Hematopoietic multipotent progenitor cell treated with erythropoietin and hydrocortisone succinate and interleukin-3 and kit ligand, for 17 days (in vitro differentiated cells): ENCODE results near the gene USB1.
A peak's percentile ranks its signal among the peaks of the same experiment; 100 is the strongest.
"Not testable (repeated sequence)": the region's sequence is repeated elsewhere in the genome, so short reads cannot be mapped to it uniquely, and the experiment has no call there.

ENCODE experiments used
- DNase-seq: peaks from one replicate; pipeline ENCODE4 v3.0.0-alpha.2; 2015; ENCODE audit warnings: low spot score

Gene USB1

GRCh38 chr16:57994361-57994760 is 6.8 kb upstream of the USB1 start:
- DNase-seq = no peak

GRCh38 chr16:57994778-57995177 is 6.4 kb upstream of the USB1 start:
- no peak for DNase-seq

- DNase-seq = no peak
These were observed 5.3 kb upstream of the USB1 start for GRCh38 chr16:57995721-57996405.

- DNase-seq = no peak
These were observed 4.6 kb upstream of the USB1 start for GRCh38 chr16:57996406-57997175.

- no peak for DNase-seq
These were observed 4.1 kb upstream of the USB1 start for GRCh38 chr16:57997176-57997527.

- DNase-seq = no peak
These were observed 3.5 kb upstream of the USB1 start for GRCh38 chr16:57997528-57998265.

- no peak for DNase-seq
These were observed 2.7 kb upstream of the USB1 start for GRCh38 chr16:57998486-57998885.

GRCh38 chr16:57998992-57999365 is 2.2 kb upstream of the USB1 start:
- no peak for DNase-seq

- no peak for DNase-seq
These were observed 1.7 kb upstream of the USB1 start for GRCh38 chr16:57999366-57999970.

GRCh38 chr16:57999971-58000705 is 1.1 kb upstream of the USB1 start, which contains the start of gene ZNF319:
ZNF319 (minus strand) TSS chr16:58000672; CDS start chr16:57998265, 2,407 bp downstream.
- no peak for DNase-seq

- peak; percentile 9 for DNase-seq
These were observed 691 bp downstream of the USB1 start for GRCh38 chr16:58001781-58002415.

GRCh38 chr16:58002416-58002800 is 1.2 kb downstream of the USB1 start:
- DNase-seq = no peak

GRCh38 chr16:58002936-58003335 is 1.7 kb downstream of the USB1 start:
- no peak for DNase-seq

GRCh38 chr16:58004736-58005135 is 3.5 kb downstream of the USB1 start:
- DNase-seq = not testable (repeated sequence)

- no peak for DNase-seq
These were observed 8.7 kb downstream of the USB1 start for GRCh38 chr16:58009856-58010416.

GRCh38 chr16:58010886-58011285 is 9.7 kb downstream of the USB1 start:
- DNase-seq = no peak

GRCh38 chr16:58011652-58012051 is 10.4 kb downstream of the USB1 start:
- DNase-seq = no peak

- no peak for DNase-seq
These were observed 11.3 kb downstream of the USB1 start for GRCh38 chr16:58012481-58012880.

GRCh38 chr16:58013201-58013956 is 12.2 kb downstream of the USB1 start:
- no peak for DNase-seq

- DNase-seq = no peak
These were observed 15.7 kb downstream of the USB1 start for GRCh38 chr16:58016840-58017446.
